Right lobe of liver (tissue), 4 donors: ENCODE data around the gene ARL6IP4.

Experiments used
- CTCF ChIP-seq, 4 donors: fragments of 200-600 bp in 3 of 4; fragments of 450-650 bp in 1 of 4; IDR thresholded peaks; one replicate each; pipeline versions ENCODE4 v1.5.1 to v1.8.0; 2016 to 2022; ENCODE audit warnings: antibody characterized with exemption in 4 of 4, mild to moderate bottlenecking in 2 of 4
- POLR2A ChIP-seq: fragments of 450-650 bp; IDR thresholded peaks from one replicate; pipeline ENCODE4 v1.6.1; 2017; ENCODE audit warnings: antibody characterized with exemption, mild to moderate bottlenecking
- donor health status: DM: no; HTN: no; CAD: no.
- donor health status: DM: no; HTN: no; CAD: no.
- donor health status: DM: no; HTN: yes; CAD: no.

GRCh38 chr12:122977153-122977552 lies 3.3 kb upstream of the ARL6IP4 start:
- no peak for TF ChIP-seq POLR2A
- no peak for TF ChIP-seq CTCF (IDR thresholded peaks at IDR 0.05)
